ENCODE measurements around the gene C16orf87.
A peak's percentile ranks its signal among the peaks of the same experiment; 100 is the strongest.

C16orf87 gene

DNA sequence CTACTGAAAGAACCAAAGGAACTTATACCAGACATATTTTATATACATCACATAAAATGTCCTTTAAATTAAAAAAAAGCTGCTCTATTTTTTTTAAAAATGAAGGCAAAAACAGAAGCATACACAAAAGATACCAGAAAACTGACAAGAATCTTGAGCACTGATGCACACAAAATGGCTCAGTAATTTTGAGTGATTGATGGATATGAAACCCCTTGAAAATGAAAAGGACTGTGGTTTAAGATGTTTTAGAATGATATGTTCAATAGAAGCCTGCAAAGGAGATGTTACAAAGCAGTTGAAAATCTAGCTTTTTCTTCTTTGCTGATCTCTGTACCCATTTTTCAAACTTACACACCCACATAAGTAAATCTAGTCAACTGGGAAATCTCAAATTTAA is 2.7 kb downstream of the C16orf87 start (continued):
- TF ChIP-seq ZNF292 (tag by site-specific recombination; IDR thresholded peaks at IDR 0.05; ENCODE audit: borderline replicate concordance, low read depth) = no peak

GRCh38 chr16:46826631-46827030 is 4.3 kb downstream of the C16orf87 start:
- H3K9me3 ChIP-seq (ENCODE audit: control insufficient read depth, insufficient read depth, low read depth, low read length) = no peaks in the 10 kb centered on the region
- no peak overlapping the region for H3K27ac ChIP-seq (ENCODE audit: extremely low read depth, low read depth, low read length)
- peaks cover 10% of the 10 kb centered on the region; the same call in 1 of the 2 replicates for H3K4me1 ChIP-seq (ENCODE audit: control insufficient read depth, insufficient read depth, low read length)
- H3K36me3 ChIP-seq (ENCODE audit: control insufficient read depth in 2 of 2, insufficient read depth in 1 of 2, low read length in 2 of 2) = peaks cover 3 to 12% of the 10 kb centered on the region in 2 experiments; a peak in 1 of 3 replicates
- POLR2A ChIA-PET = no interaction called here
- CTCF ChIA-PET = interaction anchor here (0.7 to 1.1 kb wide), 2 partner anchors 19 to 26 kb away, joined by 3 read pairs; no protein-coding TSS in a partner anchor
- TF ChIP-seq ZBTB8A (tag by site-specific recombination; IDR thresholded peaks at IDR 0.05) (no peak), SP7 (tag by site-specific recombination; IDR thresholded peaks at IDR 0.05) (peak; percentile 37; the same call in 1 of the 2 replicates), ZNF501 (tag by site-specific recombination; IDR thresholded peaks at IDR 0.05) (no peak)
- TF ChIP-seq, protein P1, sequence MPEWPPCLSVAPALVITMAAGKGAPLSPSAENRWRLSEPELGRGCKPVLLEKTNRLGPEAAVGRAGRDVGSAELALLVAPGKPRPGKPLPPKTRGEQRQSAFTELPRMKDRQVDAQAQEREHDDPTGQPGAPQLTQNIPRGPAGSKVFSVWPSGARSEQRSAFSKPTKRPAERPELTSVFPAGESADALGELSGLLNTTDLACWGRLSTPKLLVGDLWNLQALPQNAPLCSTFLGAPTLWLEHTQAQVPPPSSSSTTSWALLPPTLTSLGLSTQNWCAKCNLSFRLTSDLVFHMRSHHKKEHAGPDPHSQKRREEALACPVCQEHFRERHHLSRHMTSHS (tag by site-specific recombination; IDR thresholded peaks at IDR 0.05) = no peak
- H3K4me3 ChIP-seq (ENCODE audit: low read depth, low read length) = no peak overlapping the region

GRCh38 chr16:46822270-46822669 is 8.7 kb downstream of the C16orf87 start:
- Histone ChIP-seq H3K27ac (ENCODE audit: extremely low read depth, low read depth, low read length) (no peak overlapping the region), H3K36me3 (ENCODE audit: control insufficient read depth in 2 of 2, insufficient read depth in 1 of 2, low read length in 2 of 2) (peaks cover 3 to 22% of the 10 kb centered on the region in 2 experiments; a peak in 2 of 3 replicates), H3K9me3 (ENCODE audit: control insufficient read depth, insufficient read depth, low read depth, low read length) (no peaks in the 10 kb centered on the region), H3K4me3 (ENCODE audit: low read depth, low read length) (no peak overlapping the region), H3K4me1 (ENCODE audit: control insufficient read depth, insufficient read depth, low read length) (peaks cover 12% of the 10 kb centered on the region; the same call in 1 of the 2 replicates)
- ChIA-PET POLR2A (no interaction called here), CTCF (interaction anchor here (0.6 to 1.1 kb wide), 2 partner anchors 21 to 36 kb away, joined by 3 to 6 read pairs; no protein-coding TSS in a partner anchor)
- TF ChIP-seq ZNF266 (tag by site-specific recombination; IDR thresholded peaks at IDR 0.05; ENCODE audit: low read depth) (no peak), ZNF354C (tag by site-specific recombination; IDR thresholded peaks at IDR 0.05; ENCODE audit: borderline replicate concordance, low read depth) (no peak), ZNF785 (tag by site-specific recombination; IDR thresholded peaks at IDR 0.05) (no peak), ZNF510 (tag by site-specific recombination; IDR thresholded peaks at IDR 0.05; ENCODE audit: insufficient replicate concordance) (no peak), MEIS1 (CRISPR knock-in tag; IDR thresholded peaks at IDR 0.05; ENCODE audit: borderline replicate concordance) (no peak), REST (tag by site-specific recombination; IDR thresholded peaks at IDR 0.05) (no peak), ZNF341 (tag by site-specific recombination; IDR thresholded peaks at IDR 0.05; ENCODE audit: low read depth) (no peak)

DNA sequence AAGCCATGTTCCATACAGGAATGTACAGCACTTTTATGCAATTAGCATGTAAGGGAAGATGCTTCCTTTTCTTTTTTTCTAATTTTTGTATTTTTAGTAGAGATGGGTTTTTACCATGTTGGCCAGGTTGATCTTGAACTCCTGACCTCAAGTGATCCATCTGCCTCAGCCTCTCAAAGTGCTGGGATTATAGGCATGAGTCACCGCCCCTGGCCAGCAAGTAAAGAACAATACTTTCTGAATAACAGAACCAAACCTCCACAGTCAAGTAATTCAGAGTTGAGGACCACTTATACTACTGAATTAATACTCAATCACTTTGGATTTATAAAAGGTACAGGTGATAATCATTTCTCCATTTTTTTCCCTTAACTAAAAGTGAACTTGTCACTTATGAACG is 13.0 kb downstream of the C16orf87 start:
- POLR2A ChIA-PET = interaction anchor here (1.3 kb wide), 1 partner anchor 13 kb away, joined by 3 read pairs; the partner anchor contains the start of gene C16orf87

More for the DNA sequence above, 13.0 kb downstream of the C16orf87 start:
- no peak overlapping the region for H3K27ac ChIP-seq (ENCODE audit: extremely low read depth, low read depth, low read length)
- CTCF ChIA-PET = no interaction called here
- H3K4me3 ChIP-seq (ENCODE audit: low read depth, low read length) = no peak overlapping the region
- peak; percentile 61; the same call in 1 of the 2 replicates for TF ChIP-seq PRDM1 (tag by site-specific recombination; IDR thresholded peaks at IDR 0.05)
- TF ChIP-seq ZXDB (tag by site-specific recombination; IDR thresholded peaks at IDR 0.05) = 0 out of 2 replicates have a peak, but pooled peaks have one; percentile 13
- no peak for TF ChIP-seq ZNF26 (tag by site-specific recombination; IDR thresholded peaks at IDR 0.05)
- no peak for TF ChIP-seq GLI2 (tag by site-specific recombination; IDR thresholded peaks at IDR 0.05; ENCODE audit: borderline replicate concordance, low read depth)
- no peak for TF ChIP-seq ZNF449 (tag by site-specific recombination; IDR thresholded peaks at IDR 0.05)
- 0 out of 2 replicates have a peak, but pooled peaks cover 2% of the 10 kb centered on the region for H3K4me1 ChIP-seq (ENCODE audit: control insufficient read depth, insufficient read depth, low read length)
- peaks cover 3 to 30% of the 10 kb centered on the region in 2 experiments; a peak in 2 of 3 replicates for H3K36me3 ChIP-seq (ENCODE audit: control insufficient read depth in 2 of 2, insufficient read depth in 1 of 2, low read length in 2 of 2)
- H3K9me3 ChIP-seq (ENCODE audit: control insufficient read depth, insufficient read depth, low read depth, low read length) = no peaks in the 10 kb centered on the region

All from HEK293 (cell line).